GM18951 (cell line): ENCODE data around the gene CNNM3.

ENCODE experiments used
- POLR2A ChIP-seq: IDR thresholded peaks from 4 replicates; pipeline ENCODE4 v1.6.1; 2011; ENCODE audit warnings: mild to moderate bottlenecking; ENCODE audit not compliant: insufficient read length, insufficient read depth; ENCODE audit errors: extremely low read depth
- in situ Hi-C: fragments of 300-500 bp; cut with MboI; formaldehyde crosslinking; loops from one replicate; pipeline ENCODE4 v1.12.0; 2022; ENCODE audit warnings: low sequenced_read_pairs, mixed read lengths, inconsistent platforms; ENCODE audit not compliant: unreplicated experiment

Gene CNNM3

DNA sequence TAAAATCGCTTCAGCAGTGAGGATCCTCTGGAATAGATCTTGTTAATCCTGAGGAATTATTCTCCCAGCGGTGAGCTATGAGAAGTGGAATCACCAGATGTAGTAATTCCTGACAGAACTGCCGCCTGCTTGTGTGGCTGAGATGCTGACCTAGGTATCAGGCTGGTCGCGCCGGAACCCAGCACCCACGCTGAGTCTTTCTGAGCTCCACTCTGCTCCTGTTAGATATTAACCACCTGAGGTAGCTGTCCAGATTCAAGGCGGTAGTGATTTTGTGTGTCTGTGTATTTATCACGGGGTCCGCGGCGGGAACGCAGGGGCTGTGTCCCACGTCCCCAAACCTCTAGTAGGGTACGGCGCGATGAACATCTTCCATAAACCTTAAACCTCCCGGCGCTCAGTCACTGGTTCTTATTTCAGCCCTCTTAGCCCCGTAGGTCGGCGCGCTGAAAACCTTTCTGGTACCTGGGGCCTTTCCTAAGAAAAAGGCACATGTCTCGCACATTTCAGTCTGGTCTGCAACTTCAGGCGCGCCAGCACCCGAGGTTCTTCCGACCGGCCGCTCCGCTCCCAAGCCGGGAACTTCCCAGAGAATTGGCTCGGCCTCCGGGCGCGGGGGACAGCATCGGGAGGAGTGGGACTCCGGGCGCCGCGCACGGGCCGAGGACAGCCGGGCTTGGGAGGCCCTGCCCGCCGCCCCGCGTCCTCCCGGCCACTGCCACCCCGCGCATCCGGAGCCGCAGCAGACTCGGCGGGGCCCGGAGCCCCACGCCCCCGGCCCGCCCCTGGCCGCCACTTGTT lies 542 bp upstream of the CNNM3 start:
- in situ Hi-C loops = no loop called here
- TF ChIP-seq POLR2A = no peak

- in situ Hi-C loops = no loop called here
- TF ChIP-seq POLR2A = no peak
Measured at GRCh38 chr2:96816836-96817702, 1.0 kb downstream of the CNNM3 start.

- TF ChIP-seq POLR2A = no peak
- in situ Hi-C loops = no loop called here
Measured at GRCh38 chr2:96817882-96818281, 1.8 kb downstream of the CNNM3 start.

GRCh38 chr2:96819128-96819875 lies 3.2 kb downstream of the CNNM3 start:
- no peak for TF ChIP-seq POLR2A
- in situ Hi-C loops = no loop called here

DNA sequence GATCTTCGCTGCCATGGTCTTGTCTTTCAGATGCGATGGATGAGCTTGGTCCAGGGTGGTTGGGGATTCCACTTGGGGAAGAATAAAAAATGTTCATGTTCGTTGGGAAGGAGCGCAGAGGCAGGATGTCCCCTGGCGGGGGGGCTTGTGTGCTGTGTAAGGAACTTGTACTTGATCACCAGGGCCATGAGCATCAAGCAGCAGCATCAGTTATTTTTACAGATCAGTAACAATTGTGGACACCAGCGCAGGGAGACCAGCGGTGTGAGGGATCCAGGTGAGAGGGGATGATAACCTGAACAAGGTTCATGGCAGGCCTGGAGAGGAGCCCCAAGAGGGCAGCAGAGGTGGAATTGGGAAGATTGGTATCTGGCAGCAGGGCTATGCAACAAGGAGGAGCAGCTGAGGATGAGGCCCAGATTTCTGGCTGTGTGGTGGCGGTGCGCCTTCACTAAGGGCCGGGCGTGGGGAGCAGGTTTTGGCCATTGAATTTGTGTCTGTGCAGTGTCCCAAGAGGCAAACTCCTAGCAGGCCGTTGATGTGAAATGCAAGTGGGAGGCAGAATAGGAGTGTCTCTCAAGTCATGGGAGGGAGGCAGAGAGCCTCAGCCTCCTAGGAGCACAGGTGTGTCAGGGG lies 3.9 kb downstream of the CNNM3 start:
- TF ChIP-seq POLR2A = no peak
- in situ Hi-C loops = no loop called here

DNA sequence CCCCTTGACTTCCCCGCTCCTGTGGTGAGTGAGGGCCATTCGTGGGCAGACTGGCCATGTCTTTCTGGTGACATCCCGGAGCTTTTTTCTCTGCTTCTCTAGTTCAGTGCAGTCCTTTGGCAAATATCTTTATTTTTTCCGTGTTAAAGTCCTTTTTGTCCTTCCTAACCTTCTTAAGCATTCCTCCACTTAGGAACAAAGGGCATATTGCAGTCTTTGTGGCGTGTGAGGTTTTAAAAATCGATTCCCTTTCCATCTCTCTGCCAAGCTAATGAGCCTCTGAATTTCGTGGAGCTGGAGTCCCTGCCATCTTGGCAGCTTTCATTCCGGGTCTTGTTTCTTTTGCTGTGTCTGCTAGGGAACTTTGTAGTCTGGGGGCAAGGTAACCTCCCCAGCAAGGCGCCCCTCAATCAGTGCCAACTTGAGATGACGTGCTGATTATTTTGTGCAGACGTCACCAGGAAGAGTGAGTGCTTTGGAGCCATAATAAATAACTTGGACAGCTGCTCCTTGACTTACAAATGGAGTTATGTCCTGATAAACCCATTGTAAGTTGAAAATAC lies 5.1 kb downstream of the CNNM3 start:
- no peak for TF ChIP-seq POLR2A
- in situ Hi-C loops = no loop called here

DNA sequence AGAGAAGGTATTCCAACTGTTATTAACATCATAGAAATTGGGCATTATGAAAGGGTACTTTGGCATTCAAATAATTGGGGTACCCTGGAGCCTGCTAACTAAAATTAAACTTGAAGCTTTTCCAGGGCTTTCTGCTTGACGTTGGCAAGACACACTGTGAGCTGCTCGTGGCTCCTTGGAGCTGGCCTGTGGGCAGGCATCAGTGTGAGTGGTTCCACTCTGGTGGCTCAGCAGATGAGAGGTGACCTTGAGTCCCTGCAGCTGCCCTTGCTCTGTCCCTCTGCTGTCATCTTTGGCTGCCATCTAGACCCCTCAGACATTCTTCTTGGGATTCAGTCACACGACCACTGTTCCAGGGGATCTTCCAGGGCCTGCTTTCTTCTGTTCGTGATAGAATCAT lies 6.7 kb downstream of the CNNM3 start:
- in situ Hi-C loops = no loop called here
- no peak for TF ChIP-seq POLR2A

DNA sequence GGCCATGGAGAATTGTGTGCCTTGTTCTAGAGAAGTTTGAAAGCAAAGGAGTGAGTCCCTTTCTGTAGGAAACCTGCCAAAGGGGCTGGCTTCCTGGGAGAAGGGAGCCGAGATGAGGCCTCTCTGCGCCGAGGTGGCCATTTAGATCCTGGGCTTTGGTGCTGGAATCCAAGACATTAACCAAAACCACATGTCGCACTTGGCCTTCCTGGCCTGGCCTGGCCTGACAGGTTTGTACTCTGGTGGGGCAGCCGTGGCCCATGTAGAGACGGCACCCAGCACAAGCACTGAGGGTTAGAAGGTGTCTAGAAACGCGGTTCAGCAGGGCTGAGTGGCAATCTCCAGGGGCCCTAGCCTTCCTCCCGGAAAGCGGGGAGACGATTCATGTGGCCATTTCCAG lies 7.1 kb downstream of the CNNM3 start:
- TF ChIP-seq POLR2A = no peak
- in situ Hi-C loops = no loop called here

DNA sequence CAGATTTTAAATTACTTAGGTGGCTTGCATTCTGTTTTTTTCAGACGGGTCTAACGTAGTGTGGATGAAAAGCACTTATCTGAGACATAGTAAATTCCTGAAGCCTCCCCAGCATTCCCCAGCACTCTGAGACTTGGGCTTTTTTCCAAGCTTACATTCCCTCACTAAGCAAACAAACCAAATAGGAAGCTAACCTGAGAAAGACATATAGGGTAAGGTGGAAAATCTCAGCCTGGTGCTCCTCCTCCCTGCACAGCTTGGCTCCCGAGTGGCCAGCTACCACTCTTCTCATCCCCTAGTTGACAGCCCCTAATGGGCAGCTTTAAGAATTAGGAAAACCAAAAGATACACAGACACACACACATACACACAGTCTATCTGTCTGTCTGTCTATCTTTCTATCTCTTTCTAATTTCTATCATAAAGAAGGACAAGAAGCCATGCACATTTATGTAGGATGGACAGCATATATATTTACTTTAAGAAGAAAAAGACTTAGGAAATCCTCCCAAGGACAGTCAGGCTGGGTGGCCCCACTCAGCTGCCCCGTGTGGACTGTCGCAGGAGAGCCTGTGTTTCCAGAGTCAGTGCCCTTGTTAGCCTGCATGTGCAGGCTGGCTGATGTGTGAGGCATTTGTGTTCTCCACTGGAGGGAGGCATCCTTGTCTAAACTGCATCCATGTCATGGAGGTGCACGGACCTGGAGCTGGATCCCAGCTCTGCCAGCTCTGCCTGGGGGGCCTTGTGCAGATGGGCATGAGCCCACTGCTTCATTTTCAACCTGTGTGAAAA lies 8.2 kb downstream of the CNNM3 start:
- TF ChIP-seq POLR2A = no peak
- in situ Hi-C loops = no loop called here

- in situ Hi-C loops = no loop called here
- TF ChIP-seq POLR2A = no peak
Measured at GRCh38 chr2:96825057-96825456, 9.0 kb downstream of the CNNM3 start.

GRCh38 chr2:96826546-96827278 lies 10.6 kb downstream of the CNNM3 start:
- no peak for TF ChIP-seq POLR2A
- in situ Hi-C loops = no loop called here
